Measurements from ENCODE around the gene DGUOK.
A peak's percentile ranks its signal among the peaks of the same experiment; 100 is the strongest.
"Not testable (repeated sequence)": the region's sequence is repeated elsewhere in the genome, so short reads cannot be mapped to it uniquely, and the experiment has no call there.

DGUOK gene

GRCh38 chr2:73926493-73927327 lies at the start of gene DGUOK:
TSS of gene DGUOK (plus strand) at chr2:73926880. CDS start at chr2:73926911, 31 bp downstream.
- peak; percentile 96 for DNase-seq (ENCODE audit: low read depth)

- DNase-seq (ENCODE audit: low read depth) = no peak
Measured at GRCh38 chr2:73877071-73877802, 49.4 kb upstream of the DGUOK start.

GRCh38 chr2:73877984-73878383 lies 48.7 kb upstream of the DGUOK start:
- not testable (repeated sequence) for DNase-seq (ENCODE audit: low read depth)

GRCh38 chr2:73885406-73885805 lies 41.3 kb upstream of the DGUOK start:
- no peak for DNase-seq (ENCODE audit: low read depth)

- no peak for DNase-seq (ENCODE audit: low read depth)
Measured at GRCh38 chr2:73886357-73886756, 40.3 kb upstream of the DGUOK start.

- not testable (repeated sequence) for DNase-seq (ENCODE audit: low read depth)
Measured at GRCh38 chr2:73887596-73888353, 38.9 kb upstream of the DGUOK start.

- no peak for DNase-seq (ENCODE audit: low read depth)
Measured at GRCh38 chr2:73888388-73888787, 38.3 kb upstream of the DGUOK start.

- DNase-seq (ENCODE audit: low read depth) = no peak
Measured at GRCh38 chr2:73889206-73889605, 37.5 kb upstream of the DGUOK start.

GRCh38 chr2:73890301-73891092 lies 36.2 kb upstream of the DGUOK start:
- no peak for DNase-seq (ENCODE audit: low read depth)

GRCh38 chr2:73891276-73891901 lies 35.3 kb upstream of the DGUOK start:
- DNase-seq (ENCODE audit: low read depth) = no peak

GRCh38 chr2:73892631-73893329 lies 33.9 kb upstream of the DGUOK start, which contains the start of gene ACTG2:
TSS of gene ACTG2 (plus strand) at chr2:73893008. CDS start at chr2:73901312, 8,304 bp downstream.
- DNase-seq (ENCODE audit: low read depth) = no peak

- no peak for DNase-seq (ENCODE audit: low read depth)
Measured at GRCh38 chr2:73893764-73894474, 32.8 kb upstream of the DGUOK start.

- DNase-seq (ENCODE audit: low read depth) = no peak
Measured at GRCh38 chr2:73894475-73894850, 32.2 kb upstream of the DGUOK start.

- DNase-seq (ENCODE audit: low read depth) = no peak
Measured at GRCh38 chr2:73894877-73895276, 31.8 kb upstream of the DGUOK start.

GRCh38 chr2:73895473-73895872 lies 31.2 kb upstream of the DGUOK start:
- DNase-seq (ENCODE audit: low read depth) = no peak

- no peak for DNase-seq (ENCODE audit: low read depth)
Measured at GRCh38 chr2:73896362-73897239, 30.1 kb upstream of the DGUOK start.

- no peak for DNase-seq (ENCODE audit: low read depth)
Measured at GRCh38 chr2:73897240-73897583, 29.5 kb upstream of the DGUOK start.

GRCh38 chr2:73897934-73898333 lies 28.7 kb upstream of the DGUOK start:
- DNase-seq (ENCODE audit: low read depth) = no peak

- DNase-seq (ENCODE audit: low read depth) = no peak
Measured at GRCh38 chr2:73899801-73900336, 26.8 kb upstream of the DGUOK start.
